ENCODE measurements around the gene C4orf50. TPM values are rescaled to one million over a fixed set of nuclear protein-coding genes. Genes with fewer than 3 reads are reported as not detected.

C4orf50 gene
- total and polyA plus RNA-seq, 2 experiments from 2014 or later = 0.06 to 0.31 TPM

DNA sequence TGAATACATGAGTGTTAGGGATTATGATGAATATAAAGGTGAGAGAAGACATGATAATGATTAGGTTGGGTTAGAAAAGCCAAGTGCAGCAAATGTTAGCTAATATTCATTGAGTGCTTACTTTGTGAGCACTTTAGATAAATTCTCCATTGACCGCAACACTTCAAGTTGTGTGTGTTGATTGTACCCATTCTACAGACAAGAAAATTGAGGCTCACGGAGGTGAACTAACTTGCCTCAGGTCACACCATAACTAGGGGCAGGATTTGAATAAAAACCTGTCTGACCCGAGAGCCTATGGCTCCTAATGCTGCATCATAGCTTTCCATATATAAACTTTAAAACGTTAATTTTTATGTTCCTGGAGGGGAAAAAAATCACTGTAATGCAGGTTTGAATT, 15.2 kb upstream of the C4orf50 start (continued):
- TF ChIP-seq ETS1 (IDR thresholded peaks at IDR 0.05) (no peak), CREB1 (CRISPR knock-in tag; IDR thresholded peaks at IDR 0.05; ENCODE audit: low read depth) (no peak), EZH2phosphoT487 (IDR thresholded peaks at IDR 0.05; ENCODE audit: unreplicated experiment) (no peak)

GRCh38 chr4:6032249-6033244, 14.3 kb upstream of the C4orf50 start:
- Histone ChIP-seq H3K27me3 (ENCODE audit: insufficient read depth) (no peaks in the 10 kb centered on the region), H3K4me2 (no peak overlapping the region), H3K4me3 (no peak overlapping the region), H3F3A (replicated peaks; ENCODE audit: low read depth) (no peaks in the 10 kb centered on the region), H3K27ac (ENCODE audit: low read depth) (no peak overlapping the region), H2AFZ (no peak overlapping the region), H3K36me3 (ENCODE audit: insufficient read depth) (no peaks in the 10 kb centered on the region), H4K20me1 (replicated peaks; ENCODE audit: insufficient read depth) (no peaks in the 10 kb centered on the region; the same call in 1 of the 2 replicates), H3K79me2 (replicated peaks; ENCODE audit: insufficient read depth) (no peaks in the 10 kb centered on the region), H3K9me2 (ENCODE audit: insufficient read depth) (no peaks in the 10 kb centered on the region), H3K4me1 (ENCODE audit: insufficient read depth) (no peaks in the 10 kb centered on the region)
- no peak for ATAC-seq
- Mint-ChIP-seq H3K27ac (peak overlapping the region; percentile 46), H3K4me3 (no peak overlapping the region), H3K9me3 (no peaks in the 10 kb centered on the region), H3K4me1 (peaks cover 19% of the 10 kb centered on the region), H3K27me3 (ENCODE audit: insufficient read depth, low read depth, poor library complexity) (peaks cover 15% of the 10 kb centered on the region), H3K36me3 (ENCODE audit: low read depth) (no peaks in the 10 kb centered on the region)
- peak in 1 of 2 experiments; percentile 28; a peak in 2 of 4 replicates for TF ChIP-seq CTCF (conservative IDR thresholded peaks at IDR 0.05; ENCODE audit: low read depth in 2 of 2)
- TF ChIP-seq EZH2phosphoT487 (IDR thresholded peaks at IDR 0.05; ENCODE audit: unreplicated experiment) = no peak
- DNase-seq (ENCODE audit: low spot score) = no peak

- H3K79me2 ChIP-seq (replicated peaks; ENCODE audit: insufficient read depth) = no peaks in the 10 kb centered on the region
- no peaks in the 10 kb centered on the region for H3K27me3 ChIP-seq (ENCODE audit: insufficient read depth)
- H3K4me1 Mint-ChIP-seq = peaks cover 19% of the 10 kb centered on the region
- H3K4me1 ChIP-seq (ENCODE audit: insufficient read depth) = no peaks in the 10 kb centered on the region
- DNase-seq (ENCODE audit: low spot score) (no peak), ATAC-seq (no peak)
- H3K36me3 Mint-ChIP-seq (ENCODE audit: low read depth) = no peaks in the 10 kb centered on the region
- H4K20me1 ChIP-seq (replicated peaks; ENCODE audit: insufficient read depth) = no peaks in the 10 kb centered on the region; the same call in 1 of the 2 replicates
- H3K27ac ChIP-seq (ENCODE audit: low read depth) = no peak overlapping the region
- H3K4me2 ChIP-seq = no peak overlapping the region
- no peaks in the 10 kb centered on the region for H3K9me3 Mint-ChIP-seq
- no peak overlapping the region for H2AFZ ChIP-seq
- H3K27ac Mint-ChIP-seq = 0 out of 2 replicates have a peak overlapping the region, but pooled peaks have one; percentile 51
- H3K27me3 Mint-ChIP-seq (ENCODE audit: insufficient read depth, low read depth, poor library complexity) = peaks cover 15% of the 10 kb centered on the region
- no peak overlapping the region for H3K4me3 Mint-ChIP-seq
- no peaks in the 10 kb centered on the region for H3F3A ChIP-seq (replicated peaks; ENCODE audit: low read depth)
- no peaks in the 10 kb centered on the region for H3K9me2 ChIP-seq (ENCODE audit: insufficient read depth)
- H3K36me3 ChIP-seq (ENCODE audit: insufficient read depth) = no peaks in the 10 kb centered on the region
- no peak overlapping the region for H3K4me3 ChIP-seq
- TF ChIP-seq EZH2 (IDR thresholded peaks at IDR 0.05; ENCODE audit: low read depth, unreplicated experiment) = no peak
- TF ChIP-seq JUNB (IDR thresholded peaks at IDR 0.05; ENCODE audit: unreplicated experiment) = no peak
- TF ChIP-seq ZNF462 (CRISPR knock-in tag; IDR thresholded peaks at IDR 0.05) = no peak
Observed at GRCh38 chr4:6031846-6032245, 13.6 kb upstream of the C4orf50 start.

All from GM23338 (cell line).